ENCODE data around the gene SHISA4.

DNA sequence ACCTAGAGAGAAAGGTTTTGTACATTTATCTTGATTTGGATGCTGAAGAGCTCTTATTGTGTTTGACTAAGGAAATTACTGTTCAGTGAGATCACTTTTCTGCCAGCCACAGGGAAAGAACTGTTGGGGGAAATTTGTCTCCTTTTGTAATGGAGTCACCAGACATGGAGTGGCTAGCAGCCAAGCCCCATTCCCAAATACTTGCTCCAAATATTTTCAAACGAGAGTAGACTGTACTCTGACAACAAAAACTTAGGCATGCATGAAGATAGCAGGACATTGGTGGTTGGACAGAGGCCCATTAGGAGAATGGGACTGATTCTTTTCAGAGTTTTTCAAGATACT is 38.7 kb upstream of the SHISA4 start:
- TF ChIP-seq, protein P1, sequence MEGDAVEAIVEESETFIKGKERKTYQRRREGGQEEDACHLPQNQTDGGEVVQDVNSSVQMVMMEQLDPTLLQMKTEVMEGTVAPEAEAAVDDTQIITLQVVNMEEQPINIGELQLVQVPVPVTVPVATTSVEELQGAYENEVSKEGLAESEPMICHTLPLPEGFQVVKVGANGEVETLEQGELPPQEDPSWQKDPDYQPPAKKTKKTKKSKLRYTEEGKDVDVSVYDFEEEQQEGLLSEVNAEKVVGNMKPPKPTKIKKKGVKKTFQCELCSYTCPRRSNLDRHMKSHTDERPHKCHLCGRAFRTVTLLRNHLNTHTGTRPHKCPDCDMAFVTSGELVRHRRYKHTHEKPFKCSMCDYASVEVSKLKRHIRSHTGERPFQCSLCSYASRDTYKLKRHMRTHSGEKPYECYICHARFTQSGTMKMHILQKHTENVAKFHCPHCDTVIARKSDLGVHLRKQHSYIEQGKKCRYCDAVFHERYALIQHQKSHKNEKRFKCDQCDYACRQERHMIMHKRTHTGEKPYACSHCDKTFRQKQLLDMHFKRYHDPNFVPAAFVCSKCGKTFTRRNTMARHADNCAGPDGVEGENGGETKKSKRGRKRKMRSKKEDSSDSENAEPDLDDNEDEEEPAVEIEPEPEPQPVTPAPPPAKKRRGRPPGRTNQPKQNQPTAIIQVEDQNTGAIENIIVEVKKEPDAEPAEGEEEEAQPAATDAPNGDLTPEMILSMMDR (IDR thresholded peaks at IDR 0.05; ENCODE audit: low read length) = no peak
- TF ChIP-seq EZH2phosphoT487 (IDR thresholded peaks at IDR 0.05; ENCODE audit: low read length) (no peak), EZH2 (optimal IDR thresholded peaks at IDR 0.05; ENCODE audit: low read depth, low read length) (no peak)

All from MM.1S (cell line).